ENCODE measurements around the gene SYNDIG1L. TPM values are rescaled to one million over a fixed set of nuclear protein-coding genes. Genes with fewer than 3 reads are reported as not detected.

SYNDIG1L gene
- total and polyA plus RNA-seq, 2 of the 8 experiments (the other 6 are each of a cell fraction or from before 2014, with no cell fraction given), result 3.0 to 3.2 TPM

- TF ChIP-seq CBX8 (IDR thresholded peaks at IDR 0.05; ENCODE audit: borderline replicate concordance, low read depth, low read length), result no peak
- no peak for TF ChIP-seq SIX5 (IDR thresholded peaks at IDR 0.05; ENCODE audit: low read depth, low read length)
- no peak for TF ChIP-seq SP4 (IDR thresholded peaks at IDR 0.05; ENCODE audit: low read length)
These were observed 4.0 kb downstream of the SYNDIG1L start (continued) for GRCh38 chr14:74421981-74422380.

Measured in H1 (cell line).